ENCODE results near the gene RORB.

- TF ChIP-seq SPI1 (IDR thresholded peaks at IDR 0.05; ENCODE audit: low read depth, low read length), result no peak
- TF ChIP-seq POLR2A (IDR thresholded peaks at IDR 0.05; ENCODE audit: low read depth, low read length), result no peak
- no peak for TF ChIP-seq TAF1 (IDR thresholded peaks at IDR 0.05; ENCODE audit: low read depth, low read length)
These were observed 31.1 kb downstream of the RORB start for GRCh38 chr9:74528207-74528606.
